RPMI7951 (cell line): ENCODE data around the gene PLEKHG4. TPM values are rescaled to one million over a fixed set of nuclear protein-coding genes. Genes with fewer than 3 reads are reported as not detected.
A peak's percentile ranks its signal among the peaks of the same experiment; 100 is the strongest.

Experiments used
- DNase-seq: peaks from one replicate; pipeline ENCODE4 v3.0.0-alpha.2; 2012; ENCODE audit warnings: low read depth
- total RNA-seq: library from RNA; depleted of rRNA; stranded (reverse); fragments of >200 nt; shearing (Covaris generic); gene quantifications from 2 replicates; pipeline ENCODE4 v1.2.3, GENCODE V29; 2014; rRNA removed

PLEKHG4 gene, protein sequence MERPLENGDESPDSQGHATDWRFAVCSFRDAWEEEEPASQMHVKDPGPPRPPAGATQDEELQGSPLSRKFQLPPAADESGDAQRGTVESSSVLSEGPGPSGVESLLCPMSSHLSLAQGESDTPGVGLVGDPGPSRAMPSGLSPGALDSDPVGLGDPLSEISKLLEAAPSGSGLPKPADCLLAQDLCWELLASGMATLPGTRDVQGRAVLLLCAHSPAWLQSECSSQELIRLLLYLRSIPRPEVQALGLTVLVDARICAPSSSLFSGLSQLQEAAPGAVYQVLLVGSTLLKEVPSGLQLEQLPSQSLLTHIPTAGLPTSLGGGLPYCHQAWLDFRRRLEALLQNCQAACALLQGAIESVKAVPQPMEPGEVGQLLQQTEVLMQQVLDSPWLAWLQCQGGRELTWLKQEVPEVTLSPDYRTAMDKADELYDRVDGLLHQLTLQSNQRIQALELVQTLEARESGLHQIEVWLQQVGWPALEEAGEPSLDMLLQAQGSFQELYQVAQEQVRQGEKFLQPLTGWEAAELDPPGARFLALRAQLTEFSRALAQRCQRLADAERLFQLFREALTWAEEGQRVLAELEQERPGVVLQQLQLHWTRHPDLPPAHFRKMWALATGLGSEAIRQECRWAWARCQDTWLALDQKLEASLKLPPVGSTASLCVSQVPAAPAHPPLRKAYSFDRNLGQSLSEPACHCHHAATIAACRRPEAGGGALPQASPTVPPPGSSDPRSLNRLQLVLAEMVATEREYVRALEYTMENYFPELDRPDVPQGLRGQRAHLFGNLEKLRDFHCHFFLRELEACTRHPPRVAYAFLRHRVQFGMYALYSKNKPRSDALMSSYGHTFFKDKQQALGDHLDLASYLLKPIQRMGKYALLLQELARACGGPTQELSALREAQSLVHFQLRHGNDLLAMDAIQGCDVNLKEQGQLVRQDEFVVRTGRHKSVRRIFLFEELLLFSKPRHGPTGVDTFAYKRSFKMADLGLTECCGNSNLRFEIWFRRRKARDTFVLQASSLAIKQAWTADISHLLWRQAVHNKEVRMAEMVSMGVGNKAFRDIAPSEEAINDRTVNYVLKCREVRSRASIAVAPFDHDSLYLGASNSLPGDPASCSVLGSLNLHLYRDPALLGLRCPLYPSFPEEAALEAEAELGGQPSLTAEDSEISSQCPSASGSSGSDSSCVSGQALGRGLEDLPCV
- 2.9 and 4.9 TPM in 2 replicates for total RNA-seq

DNA sequence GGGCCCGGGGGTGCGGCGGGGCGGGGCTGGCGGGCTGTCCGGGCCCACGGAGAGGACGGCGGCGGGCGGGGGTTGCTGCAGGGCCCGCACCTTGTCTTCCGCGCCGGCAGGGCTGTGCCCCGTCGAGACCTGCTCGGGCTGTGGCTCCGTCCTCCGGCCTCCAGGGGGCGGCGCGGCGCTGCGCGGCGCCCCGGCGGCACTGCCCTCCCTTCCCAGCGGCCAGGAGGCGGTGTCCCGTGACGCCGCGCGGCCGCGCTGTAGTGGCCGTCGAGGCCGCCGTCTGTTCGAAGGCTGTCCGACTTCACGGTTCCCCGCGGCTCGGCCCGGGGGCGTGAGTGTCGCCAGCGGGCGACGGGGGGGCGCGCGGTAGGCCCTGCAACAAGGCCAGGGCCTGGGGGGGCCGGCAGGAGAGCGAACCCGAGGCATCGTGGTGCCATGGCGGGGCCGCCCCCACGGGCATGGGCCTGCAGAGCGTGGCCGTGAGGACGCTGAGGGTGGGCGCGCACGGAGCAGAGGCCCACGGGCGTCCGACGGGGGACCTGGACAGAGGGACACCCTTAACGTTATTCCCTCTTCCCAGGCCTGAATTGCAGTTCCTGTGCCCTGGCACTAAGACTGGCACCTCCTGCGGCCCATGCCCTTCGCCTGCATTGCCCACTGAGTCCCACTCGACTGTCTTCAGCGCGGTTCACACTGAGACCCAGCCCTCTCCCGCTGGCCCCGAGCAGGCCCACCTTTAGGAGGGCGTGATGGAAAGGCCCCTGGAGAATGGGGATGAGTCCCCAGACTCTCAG, at the start of gene PLEKHG4:
PLEKHG4 (plus strand) TSS at position 237 of the 794 bp plus-strand sequence; CDS start at position 750, 513 bp downstream.
- DNase-seq = peak; percentile 52

DNA sequence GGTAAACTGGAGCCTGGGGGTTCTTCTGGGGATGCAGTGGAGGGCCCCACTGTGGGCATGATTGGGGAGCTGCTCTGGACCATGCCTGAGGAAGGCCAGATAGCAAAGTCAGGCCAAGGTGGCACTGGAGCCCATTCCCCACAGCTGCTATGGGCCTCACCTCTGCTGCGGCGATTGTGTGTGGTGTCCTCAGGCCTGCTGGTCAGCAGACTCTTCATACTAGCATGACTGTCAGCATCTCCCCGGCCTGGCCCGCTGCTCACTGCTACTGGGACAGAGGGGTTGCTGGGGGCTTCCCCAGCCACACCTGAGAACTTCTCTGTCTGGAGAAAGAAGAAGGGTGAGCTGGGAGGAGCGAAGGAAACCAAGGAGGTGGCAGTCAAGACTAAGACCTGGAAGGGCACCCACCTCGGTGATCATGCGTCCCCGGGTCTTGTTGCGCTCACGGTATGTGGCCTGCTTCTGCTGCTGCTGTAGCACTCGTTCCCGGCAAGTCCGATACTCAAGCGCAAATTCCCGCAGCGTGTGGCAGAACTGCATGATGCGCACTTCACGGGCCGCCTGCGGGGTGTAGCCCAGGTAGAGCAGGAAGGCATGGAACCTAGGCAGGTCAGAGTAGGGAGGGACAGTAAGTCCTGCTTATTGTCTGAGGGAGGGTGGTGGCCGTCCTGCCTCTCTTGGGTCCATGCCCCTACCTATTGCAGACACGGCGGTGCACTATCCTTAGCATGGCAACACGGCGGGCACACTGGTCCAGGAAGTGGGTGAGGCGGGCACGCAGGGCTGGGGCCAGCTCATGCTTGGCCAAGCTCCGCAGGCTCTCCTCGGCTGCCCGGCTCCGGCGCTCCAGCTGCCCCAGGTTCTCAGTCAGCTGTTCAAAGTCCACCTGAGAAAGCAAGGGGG, 49.2 kb upstream of the PLEKHG4 start:
- DNase-seq = no peak

DNA sequence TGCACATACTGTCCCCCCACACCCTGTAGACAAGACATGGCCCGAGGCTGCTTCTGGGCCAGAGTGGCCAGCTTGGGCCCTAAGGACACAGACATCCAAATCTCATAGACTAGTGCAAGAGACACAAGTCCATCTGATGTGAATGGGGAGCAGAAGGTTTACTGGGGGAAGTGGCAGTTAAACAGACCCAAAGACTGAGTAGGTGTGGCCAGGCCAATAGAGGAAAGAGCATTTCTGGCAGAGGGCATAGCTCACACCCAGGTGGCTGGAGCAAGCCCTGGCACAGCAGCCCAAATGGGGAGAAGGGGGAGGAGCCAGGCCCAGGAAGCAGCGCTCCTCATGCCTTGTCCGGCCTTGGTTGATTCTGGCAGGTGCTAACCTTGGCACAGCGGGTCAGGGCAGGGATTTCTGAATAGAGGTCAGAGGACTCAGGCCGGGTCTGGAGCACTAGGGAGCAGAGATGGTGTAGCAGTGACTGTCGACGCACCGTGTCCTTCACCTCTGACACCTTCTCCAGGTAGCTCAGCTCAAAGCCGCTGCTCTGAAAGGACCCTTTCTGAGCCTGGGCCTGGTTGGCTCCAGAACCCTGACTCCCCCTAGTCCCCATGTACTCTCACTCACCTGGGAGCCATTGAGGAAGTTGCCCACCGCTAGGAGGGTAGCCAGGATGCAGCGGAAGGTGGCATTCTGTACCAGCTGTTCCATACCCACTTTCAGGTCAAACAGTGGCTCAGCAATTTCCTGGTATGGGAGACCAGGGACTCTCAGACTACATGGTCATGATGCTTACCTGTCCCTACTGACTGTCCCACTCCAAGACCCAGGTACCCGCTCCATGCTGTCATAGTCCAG, 48.3 kb upstream of the PLEKHG4 start:
- DNase-seq = no peak

DNA sequence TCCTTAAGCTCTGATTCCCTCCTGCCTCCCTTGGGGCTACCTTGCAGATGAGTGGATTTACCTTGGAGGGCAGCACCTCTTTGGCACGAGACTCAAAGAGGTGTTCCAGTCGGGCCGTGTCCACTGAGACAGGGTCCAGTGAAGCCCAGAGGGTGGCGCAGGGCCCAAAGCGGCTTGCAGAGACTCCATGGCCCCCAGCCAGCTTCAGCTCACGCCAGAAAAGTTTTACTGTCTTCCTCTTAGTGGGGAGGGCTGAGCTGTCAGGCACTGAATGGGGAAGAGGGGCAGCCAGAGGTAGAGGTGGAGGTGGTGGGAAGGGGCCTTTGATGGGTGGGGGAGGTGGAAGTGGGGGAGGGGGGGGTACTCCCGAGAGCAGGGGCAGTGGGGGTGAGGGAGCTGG, 45.7 kb upstream of the PLEKHG4 start:
- no peak for DNase-seq

DNA sequence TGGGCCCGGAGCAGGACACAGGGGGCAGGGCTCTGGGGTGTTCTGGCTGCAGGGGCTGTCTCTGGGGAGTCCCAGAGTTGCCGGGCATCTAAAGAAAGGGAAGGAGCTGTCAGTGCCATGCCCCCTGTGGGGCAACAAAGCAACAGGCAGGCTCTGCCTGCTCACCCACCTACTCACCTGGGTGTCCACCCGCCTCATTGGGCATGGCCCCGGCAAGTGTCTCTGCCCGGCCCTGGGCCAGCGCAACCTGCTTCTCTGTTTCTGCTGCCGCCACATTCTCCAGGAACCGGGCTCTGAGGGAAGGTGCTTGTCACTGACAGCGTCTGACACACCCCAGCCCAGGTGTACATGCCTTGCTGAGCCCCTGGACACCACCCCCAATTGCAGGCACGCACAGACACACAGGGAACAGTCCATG, 45.1 kb upstream of the PLEKHG4 start:
- no peak for DNase-seq

DNA sequence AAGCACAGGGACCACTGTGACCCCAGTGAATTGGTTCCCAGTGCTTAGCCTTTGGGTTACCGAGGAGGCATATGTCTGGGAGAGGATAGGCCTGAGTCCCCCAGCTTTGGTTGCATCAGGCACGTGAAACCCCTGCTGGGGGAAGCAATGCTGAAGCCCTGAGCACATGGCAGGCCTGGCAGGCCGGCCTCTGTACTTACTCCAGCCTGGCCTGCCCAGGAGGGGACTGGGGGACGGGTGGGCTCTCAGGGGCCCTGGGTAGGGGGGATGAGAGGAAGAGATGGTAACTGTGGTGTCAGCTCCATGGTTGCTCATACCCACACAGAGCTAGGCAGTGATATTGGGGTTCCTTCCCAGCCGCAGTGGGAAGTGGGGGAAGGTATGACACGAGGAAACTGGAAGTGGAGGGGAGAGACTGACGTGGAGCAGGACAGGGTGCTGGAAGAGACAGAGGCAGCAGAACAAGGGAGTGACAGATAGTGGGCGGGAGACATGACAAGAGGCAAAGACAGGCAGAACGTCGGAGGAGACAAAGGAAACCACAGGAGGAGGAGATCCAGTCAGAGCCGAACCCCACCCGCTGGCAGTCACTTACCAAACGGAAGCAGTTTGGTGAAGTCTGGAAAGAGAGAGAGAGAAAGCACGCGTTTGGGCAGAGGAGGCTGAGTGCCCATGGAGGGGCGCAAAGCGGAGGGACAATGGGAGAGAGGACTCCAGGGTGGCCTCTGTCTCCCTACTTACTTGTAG, 43.3 kb upstream of the PLEKHG4 start:
- no peak for DNase-seq

DNA sequence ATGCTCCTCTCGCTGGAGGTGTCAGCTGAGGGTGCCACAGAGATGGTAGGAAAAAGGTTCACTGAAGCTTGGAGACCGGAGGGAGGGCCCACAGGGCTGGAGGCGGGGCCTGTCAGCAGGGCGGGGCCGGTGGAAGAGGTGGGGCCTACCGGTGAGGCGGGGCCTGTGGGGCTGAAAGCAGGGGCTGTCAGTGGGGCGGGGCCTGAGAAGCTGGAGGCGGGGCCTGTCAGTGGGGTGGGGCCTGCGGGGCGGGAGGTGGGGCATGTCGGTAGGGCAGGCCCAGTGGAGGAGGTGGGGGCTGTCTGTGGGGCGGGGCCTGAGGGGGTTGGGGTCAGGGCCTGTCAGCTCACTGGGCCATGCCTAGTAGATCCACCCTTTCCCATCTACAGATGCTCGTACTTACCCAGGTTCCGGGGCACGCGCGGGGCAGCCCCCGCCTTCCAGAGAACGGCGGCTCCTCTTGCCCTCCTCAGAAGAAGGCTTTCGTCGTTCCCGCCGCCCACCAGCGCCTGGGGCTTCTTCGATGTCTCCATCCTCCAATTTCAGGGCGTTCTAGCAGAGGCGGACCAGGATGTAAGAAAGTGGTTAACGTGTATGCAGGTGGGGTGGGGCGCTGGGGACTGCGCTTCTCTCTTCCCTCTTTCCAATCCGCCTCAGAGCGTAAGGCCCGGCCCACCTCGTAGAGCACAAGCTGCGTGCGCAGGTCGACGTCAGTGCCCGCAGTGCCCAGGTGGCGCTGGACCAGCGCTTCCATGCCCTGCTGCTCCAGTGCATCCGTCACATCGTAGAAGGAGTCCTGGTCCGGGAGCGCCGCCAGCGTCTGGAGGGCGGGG, 42.6 kb upstream of the PLEKHG4 start:
- peak; percentile 44 for DNase-seq

DNA sequence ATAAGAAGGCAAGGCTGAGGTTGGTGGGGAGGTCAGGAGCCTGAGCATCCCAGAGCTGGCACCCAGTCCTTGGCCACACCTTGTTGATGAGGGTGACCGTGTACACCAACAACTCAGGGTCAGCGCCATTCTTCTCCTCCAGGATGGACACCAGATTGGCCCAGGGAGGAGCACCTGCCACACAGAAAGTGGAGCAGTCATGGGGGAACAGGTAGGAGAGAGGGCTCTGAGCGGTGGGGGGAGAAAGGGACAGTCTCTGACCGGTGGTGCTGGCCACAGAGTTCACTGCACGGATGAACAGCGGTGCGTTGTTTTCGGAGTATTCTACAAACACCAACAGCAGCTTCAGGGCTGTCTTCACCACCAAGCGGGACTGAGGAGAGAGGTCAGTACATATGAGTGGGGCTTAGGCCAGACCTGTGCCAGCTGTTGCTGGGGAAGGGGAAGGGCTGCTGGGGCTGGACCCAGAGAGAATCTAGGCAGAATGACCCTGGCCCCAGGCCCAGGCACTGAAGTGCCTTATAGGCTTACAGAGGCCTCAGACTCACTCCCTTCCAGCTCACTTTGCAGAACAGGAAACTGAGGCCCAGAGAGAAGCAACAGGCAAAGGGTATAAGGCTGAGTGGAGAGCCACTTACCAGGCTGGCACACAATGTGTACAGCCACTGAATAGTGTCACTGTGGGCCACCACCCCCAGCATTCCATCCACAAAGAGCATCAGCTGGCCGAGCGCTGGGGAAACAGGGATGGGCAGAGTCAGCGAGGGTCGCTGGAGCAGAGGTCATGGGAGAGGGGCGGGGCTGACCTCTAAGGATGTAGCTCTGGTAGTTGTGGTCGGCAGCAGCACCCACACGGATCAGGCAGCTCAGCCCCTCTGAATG, 41.7 kb upstream of the PLEKHG4 start:
- no peak for DNase-seq

DNA sequence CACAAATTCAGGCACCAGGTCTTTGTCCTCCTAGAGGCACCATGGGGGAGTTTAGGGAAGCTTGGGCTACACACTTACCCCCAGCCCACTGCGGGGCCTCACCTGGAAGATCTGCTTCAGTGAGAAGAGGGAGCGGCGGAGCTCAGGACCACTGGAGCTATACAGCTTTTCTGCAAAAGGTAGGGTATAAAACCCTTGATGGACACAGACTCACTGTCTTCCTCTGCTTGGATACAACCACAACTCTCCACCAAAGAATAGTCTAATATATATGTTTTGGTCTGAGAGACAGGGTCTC, 41.1 kb upstream of the PLEKHG4 start:
- no peak for DNase-seq

DNA sequence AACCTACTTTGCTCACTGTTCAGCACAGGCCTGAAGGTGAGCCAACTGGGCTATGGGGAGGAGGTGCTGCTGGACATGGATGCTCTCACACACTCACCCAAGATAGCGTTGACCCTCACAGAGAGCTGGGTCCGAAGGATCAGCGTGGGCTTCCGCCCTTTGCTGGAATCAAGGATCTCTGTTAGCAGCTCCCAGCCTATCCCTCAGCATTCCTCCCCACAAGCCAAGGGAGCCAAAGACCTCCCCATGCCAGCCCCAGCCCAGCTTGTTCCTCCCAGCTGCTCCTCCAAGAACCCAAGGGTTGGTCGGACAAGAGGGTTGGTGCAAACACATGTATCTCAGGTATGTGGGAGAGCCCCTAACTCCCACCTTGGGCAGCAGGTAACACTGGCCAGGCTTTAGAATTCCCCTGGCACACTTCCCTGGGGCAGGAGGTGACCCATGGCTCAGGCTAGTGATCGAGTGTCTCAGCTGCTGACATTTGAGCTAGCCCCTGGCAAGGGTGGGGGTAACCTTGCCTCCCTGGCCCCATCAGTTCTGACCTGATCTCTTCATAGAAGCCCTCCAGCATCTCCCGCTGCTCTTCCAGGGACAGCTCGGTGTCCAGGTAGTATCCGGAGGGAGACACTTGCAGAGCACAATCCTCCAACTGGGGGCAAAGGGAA, 40.4 kb upstream of the PLEKHG4 start:
- no peak for DNase-seq

DNA sequence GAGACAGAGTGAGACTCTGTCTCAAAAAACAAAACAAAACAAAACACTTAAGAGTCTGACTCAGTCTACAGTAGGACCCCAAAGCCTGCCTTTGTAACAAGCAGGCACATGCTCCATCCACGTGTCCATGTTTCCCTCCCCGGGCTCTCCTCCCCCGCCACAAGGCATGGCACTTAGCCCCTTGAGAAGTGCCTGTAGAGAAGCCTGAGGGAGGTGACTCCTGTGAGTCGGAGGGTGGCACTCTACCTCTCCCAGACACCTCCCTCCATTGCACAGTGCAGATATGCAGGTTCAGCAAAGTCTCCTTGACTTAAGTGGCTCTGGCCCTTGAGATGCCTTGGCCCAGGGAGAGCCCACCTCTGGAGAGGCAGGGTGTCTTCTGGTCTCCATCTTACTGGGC, 38.8 kb upstream of the PLEKHG4 start:
- DNase-seq = peak; percentile 59

DNA sequence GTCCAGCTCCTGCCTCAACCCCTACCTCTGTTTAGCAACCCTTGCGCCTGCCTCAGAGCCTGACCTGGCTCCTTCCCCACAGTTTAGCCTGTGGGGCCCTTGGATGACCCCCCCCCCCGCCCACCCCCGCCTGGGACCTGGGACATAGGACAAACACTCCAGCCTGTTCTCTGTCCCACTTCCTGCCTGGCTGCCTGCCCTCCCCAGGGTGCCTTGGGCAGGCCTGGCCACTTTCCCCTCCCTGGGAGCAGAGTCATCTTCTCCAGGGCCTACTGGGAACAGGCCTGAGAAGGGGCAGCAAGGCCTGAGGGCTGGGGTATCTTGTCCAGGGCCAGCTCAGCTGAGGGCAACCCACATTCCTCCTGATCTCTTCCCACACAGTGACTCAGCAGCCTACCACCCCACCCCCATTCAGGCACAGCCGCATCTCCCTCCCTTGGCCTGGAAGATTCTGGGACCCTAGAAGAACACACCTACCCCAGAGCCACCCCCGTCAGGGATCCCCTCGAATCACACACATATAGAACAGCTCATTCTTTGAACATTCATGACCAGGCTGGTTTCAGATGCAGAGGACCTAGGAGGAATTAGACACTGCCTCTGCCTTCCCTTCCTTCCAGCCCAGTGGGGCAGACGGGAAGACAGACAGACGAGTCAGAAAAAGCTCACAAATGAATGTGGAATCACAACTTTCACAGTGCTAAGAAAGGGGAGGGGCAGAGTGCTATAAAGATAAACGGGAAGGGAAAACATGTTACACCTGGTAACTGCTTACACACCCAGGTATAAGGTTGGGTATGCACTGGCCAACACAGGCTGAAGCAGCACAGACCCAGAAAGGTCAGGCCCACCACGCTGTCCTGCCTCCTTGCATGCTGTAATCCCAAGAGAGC, 38.1 kb upstream of the PLEKHG4 start:
- peak; percentile 98 for DNase-seq

DNA sequence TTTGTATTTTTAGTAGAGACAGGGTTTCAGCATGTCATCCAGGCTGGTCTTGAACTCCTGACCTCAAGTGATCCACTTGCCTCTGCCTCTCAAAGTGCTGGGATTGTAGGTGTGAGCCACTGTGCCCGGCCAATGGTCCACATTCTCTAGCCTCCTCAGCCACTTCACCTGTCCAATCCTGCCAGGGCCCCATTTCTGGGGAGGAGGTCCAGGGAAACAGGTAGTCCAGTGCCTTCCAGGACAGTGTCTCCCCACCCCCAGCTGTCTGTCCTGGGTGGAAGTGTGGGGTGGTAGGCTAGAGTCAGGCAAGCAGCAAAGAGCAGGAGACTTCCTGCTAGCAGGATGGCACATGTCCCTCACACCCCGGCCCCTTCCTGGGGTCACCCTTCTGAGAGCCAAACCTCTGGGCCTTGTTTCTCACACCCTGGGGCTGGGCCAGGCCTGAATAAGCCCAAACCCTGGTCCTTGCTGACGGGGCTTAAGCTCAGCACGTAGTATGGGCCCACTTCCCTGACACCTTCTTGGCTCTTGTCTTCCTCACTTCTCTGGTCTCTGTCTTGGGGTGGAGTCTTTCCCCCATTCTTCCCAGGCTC, 37.1 kb upstream of the PLEKHG4 start:
- no peak for DNase-seq

DNA sequence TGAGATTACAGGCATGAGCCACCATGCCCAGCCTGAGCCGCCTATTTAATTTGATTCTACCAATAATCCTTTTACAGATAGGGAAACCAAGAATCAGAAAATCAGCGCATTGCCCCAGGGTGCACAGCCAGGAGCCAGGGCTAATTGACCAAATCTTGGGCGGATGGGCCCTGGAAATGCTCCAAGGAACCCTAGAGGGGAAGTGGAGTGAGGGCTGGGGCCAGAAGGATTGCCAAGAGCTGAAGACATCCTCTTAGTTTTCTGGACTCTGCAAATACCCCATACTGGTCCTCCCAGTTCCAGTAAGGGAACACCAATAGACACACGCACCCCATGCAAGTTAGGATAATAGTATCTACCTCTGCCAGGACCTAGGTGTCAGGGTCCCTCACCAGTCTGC, 35.9 kb upstream of the PLEKHG4 start:
- peak; percentile 54 for DNase-seq
